OCI-LY1 (cell line): Measurements from ENCODE around the gene ELK4.

Experiments used
- CTCF ChIP-seq: fragments of 200-600 bp; sonication (generic), shearing (Covaris generic); IDR thresholded peaks from 2 replicates; pipeline ENCODE4 v1.5.1; 2017; ENCODE audit warnings: mild to moderate bottlenecking, antibody characterized with exemption, low read length, moderate library complexity, mixed read lengths
- EZH2 ChIP-seq: fragments of 200-600 bp; sonication (generic), shearing (Covaris generic); IDR thresholded peaks from 2 replicates; pipeline ENCODE4 v1.8.0; 2017; ENCODE audit warnings: borderline replicate concordance, mixed run types, mild to moderate bottlenecking, antibody characterized with exemption, low read length, moderate library complexity, mixed read lengths

GRCh38 chr1:205666372-205667166 lies 34.8 kb upstream of the ELK4 start:
- TF ChIP-seq CTCF: no peak
- no peak for TF ChIP-seq EZH2
